Lower leg skin (tissue), 4 donors: Measurements from ENCODE around the gene DYRK1A. TPM values are rescaled to one million over a fixed set of nuclear protein-coding genes. Genes with fewer than 3 reads are reported as not detected.
A peak's percentile ranks its signal among the peaks of the same experiment; 100 is the strongest.

Experiments used
- DNase-seq, 2 donors: peaks; one replicate each; pipeline ENCODE4 v3.0.0-alpha.2; 2019; ENCODE audit warnings: low spot score in 2 of 2
- H3K4me3 ChIP-seq: fragments of 200-600 bp; sonication (generic); 2 replicates; pipeline ENCODE4 v1.5.1; 2017; ENCODE audit warnings: mild to moderate bottlenecking, low read depth; ENCODE audit not compliant: poor library complexity, severe bottlenecking
- POLR2A ChIP-seq, 2 donors: fragments of 450-650 bp; IDR thresholded peaks; one replicate each; pipeline ENCODE4 v1.6.1; 2016 to 2017; ENCODE audit warnings: antibody characterized with exemption in 2 of 2, mild to moderate bottlenecking in 1 of 2, moderate library complexity in 1 of 2
- WGBS, 2 donors: methylation state at CpG; one replicate each; pipeline ENCODE4 v1.1.5; 2018; 5-methylcytosine and 5-hydroxymethylcytosine counted together
- intact Hi-C: fragments of 100-400 bp; cut with DNase I; formaldehyde crosslinking; loops from one replicate; pipeline ENCODE4 v1.15.0; 2023; ENCODE audit warnings: low total_unique reads
- total RNA-seq, 4 donors: library from RNA; depleted of rRNA; stranded (reverse); fragments of >200 nt; gene quantifications; one replicate each; pipeline ENCODE4 v1.1.0, GENCODE V29; 2016
- TF ChIP-seq, protein P1 (sequence below), 3 donors: fragments of 450-650 bp; IDR thresholded peaks; one replicate each; pipeline ENCODE4 v1.5.1; 2016; ENCODE audit warnings: antibody characterized with exemption in 3 of 3, mild to moderate bottlenecking in 3 of 3, moderate library complexity in 2 of 3

Gene DYRK1A
- total RNA-seq, 4 donors from 2014 or later = 60.2 to 97.8 (median 79.8) TPM

DNA sequence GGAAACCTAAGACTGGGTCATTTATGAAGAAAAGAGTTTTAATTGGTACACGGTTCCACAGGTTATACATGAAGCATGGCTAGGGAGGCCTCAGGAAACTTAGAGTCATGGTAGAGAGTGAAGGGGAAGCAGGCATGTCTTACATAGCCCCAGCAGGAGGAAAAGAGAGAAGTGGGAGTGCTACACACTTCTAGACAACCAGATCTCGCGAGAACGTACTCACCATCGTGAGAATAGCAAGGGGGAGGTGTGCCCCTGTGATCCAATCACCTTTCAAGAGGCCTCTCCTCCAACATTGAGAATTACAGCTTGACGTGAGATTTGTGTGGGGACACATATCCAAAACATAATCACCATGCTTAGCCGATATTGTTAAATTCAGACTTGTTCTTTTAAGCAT is 62.8 kb downstream of the DYRK1A start:
- DNase-seq = no peak
- 91 to 94% methylated on average over 7 of the region's 7 CpGs for WGBS, 2 donors
- intact Hi-C loops = no loop called here
- no peak for TF ChIP-seq POLR2A (IDR thresholded peaks at IDR 0.05)
- TF ChIP-seq, protein P1, sequence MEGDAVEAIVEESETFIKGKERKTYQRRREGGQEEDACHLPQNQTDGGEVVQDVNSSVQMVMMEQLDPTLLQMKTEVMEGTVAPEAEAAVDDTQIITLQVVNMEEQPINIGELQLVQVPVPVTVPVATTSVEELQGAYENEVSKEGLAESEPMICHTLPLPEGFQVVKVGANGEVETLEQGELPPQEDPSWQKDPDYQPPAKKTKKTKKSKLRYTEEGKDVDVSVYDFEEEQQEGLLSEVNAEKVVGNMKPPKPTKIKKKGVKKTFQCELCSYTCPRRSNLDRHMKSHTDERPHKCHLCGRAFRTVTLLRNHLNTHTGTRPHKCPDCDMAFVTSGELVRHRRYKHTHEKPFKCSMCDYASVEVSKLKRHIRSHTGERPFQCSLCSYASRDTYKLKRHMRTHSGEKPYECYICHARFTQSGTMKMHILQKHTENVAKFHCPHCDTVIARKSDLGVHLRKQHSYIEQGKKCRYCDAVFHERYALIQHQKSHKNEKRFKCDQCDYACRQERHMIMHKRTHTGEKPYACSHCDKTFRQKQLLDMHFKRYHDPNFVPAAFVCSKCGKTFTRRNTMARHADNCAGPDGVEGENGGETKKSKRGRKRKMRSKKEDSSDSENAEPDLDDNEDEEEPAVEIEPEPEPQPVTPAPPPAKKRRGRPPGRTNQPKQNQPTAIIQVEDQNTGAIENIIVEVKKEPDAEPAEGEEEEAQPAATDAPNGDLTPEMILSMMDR (IDR thresholded peaks at IDR 0.05) = no peak
- no peak overlapping the region for H3K4me3 ChIP-seq

DNA sequence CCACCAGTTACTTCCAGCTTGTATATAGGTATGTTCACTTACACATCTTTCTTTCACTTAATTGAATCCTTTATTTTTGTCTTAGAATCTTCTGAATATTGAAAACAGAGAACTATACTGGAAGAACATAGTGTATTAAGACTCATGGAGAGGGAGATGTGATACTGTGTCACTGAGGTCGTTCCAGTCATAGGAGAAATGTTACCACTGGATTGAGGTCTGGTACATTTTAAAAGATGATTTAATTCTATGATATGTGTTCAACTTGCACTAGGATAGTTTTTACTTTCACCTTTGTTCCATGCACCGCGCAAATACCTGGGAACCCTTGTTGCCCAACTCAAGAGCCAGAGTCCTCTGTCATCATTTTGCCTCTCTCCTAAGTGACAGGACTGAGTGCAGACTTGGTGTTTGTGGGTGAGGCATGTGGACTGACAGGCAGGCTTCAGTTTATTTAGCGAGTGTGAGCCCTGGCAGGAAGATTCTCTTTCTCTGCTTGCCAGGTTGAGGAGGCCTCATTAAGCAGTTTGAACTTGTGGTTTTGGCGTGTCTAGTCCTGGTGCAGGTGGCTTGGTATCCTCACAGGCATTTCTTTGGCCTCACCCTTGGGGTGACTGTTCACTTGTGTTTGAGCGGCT is 63.7 kb downstream of the DYRK1A start:
- 41 to 48% methylated on average over 6 of the region's 6 CpGs for WGBS, 2 donors
- peak in 1 of 2 donors; percentile 28 for DNase-seq
- H3K4me3 ChIP-seq = no peak overlapping the region
- TF ChIP-seq, protein P1 (IDR thresholded peaks at IDR 0.05) = no peak
- no peak for TF ChIP-seq POLR2A (IDR thresholded peaks at IDR 0.05)
- intact Hi-C loops = no loop called here

DNA sequence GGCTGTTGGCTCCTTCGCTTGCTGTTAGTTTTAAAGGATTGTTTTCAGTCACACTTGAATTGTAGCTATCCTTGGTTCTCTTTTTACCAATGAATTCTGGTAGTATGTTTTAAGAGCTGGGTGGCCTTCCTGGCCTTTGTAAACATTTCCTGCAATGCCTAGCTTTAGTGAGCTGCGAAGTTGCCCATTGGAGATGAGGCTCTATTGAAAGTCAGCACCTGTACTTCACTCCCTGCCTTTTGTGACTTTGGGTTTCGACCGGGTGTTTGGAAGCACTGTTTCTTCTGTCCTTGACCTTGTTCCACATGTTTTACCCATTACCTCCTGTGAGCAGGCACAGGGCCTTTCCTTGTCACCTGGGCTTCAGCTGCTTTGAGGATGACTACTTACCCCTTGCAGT is 64.7 kb downstream of the DYRK1A start:
- intact Hi-C loops = no loop called here
- TF ChIP-seq, protein P1 (IDR thresholded peaks at IDR 0.05) = no peak
- TF ChIP-seq POLR2A (IDR thresholded peaks at IDR 0.05) = no peak
- 68 to 77% methylated on average over 4 of the region's 4 CpGs for WGBS, 2 donors
- DNase-seq = no peak
- no peak overlapping the region for H3K4me3 ChIP-seq

DNA sequence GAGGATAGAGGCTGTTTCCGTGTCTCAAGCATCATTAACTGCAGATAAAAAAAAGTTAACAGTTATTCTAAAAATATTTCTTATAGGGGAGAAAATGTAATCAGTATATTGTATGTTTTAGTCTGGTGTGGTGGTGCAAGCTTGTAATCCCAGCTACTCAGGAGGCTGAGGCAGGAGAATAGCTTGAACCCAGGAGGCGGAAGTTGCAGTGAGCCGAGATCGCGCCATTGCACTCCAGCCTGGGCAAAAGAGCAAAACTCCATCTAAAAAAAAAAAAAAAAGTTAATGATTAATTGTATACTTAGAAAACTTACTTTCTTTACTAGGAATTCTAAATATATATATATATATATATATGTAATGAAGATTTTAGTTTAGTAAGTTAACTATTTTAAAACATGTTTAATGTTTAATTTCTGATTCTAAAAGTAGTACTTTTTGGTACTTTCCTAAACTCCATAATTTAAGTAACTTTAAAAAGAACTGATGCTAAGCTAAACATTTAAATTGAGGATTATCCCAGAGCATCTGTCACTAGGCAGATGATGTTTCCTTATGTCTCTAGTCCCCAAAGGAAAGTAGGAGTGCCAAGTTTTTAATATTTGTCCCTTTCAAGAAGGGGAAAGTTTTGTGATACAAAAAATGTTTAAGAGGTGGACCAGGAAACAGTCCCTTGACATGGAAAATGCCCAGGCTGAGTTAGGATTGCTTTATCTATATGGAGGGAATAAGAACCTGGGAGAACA is 66.3 kb downstream of the DYRK1A start:
- 93 to 95% methylated on average over 5 of the region's 5 CpGs for WGBS, 2 donors
- intact Hi-C loops = no loop called here
- no peak for DNase-seq
- no peak overlapping the region for H3K4me3 ChIP-seq
- TF ChIP-seq POLR2A (IDR thresholded peaks at IDR 0.05) = no peak
- TF ChIP-seq, protein P1 (IDR thresholded peaks at IDR 0.05) = no peak

GRCh38 chr21:37433456-37433840 is 66.9 kb downstream of the DYRK1A start:
- TF ChIP-seq, protein P1 (IDR thresholded peaks at IDR 0.05) = no peak
- no peak for TF ChIP-seq POLR2A (IDR thresholded peaks at IDR 0.05)
- whole genome bisulfite sequencing, 2 donors = 93 to 94% methylated on average over 5 of the region's 5 CpGs
- intact Hi-C loops = no loop called here
- no peak for DNase-seq
- H3K4me3 ChIP-seq = no peak overlapping the region
